ENCODE results near the gene YTHDF2.
"Not testable (repeated sequence)": the region's sequence is repeated elsewhere in the genome, so short reads cannot be mapped to it uniquely, and the experiment has no call there.

Gene YTHDF2

GRCh38 chr1:28736450-28737306 is at the start of gene YTHDF2:
YTHDF2 (plus strand) TSS chr1:28736940; CDS start chr1:28737121, 181 bp downstream.
- DNase-seq = peak; percentile 99

- not testable (repeated sequence) for DNase-seq
These were observed 45.1 kb upstream of the YTHDF2 start for GRCh38 chr1:28691627-28692026.

- no peak for DNase-seq
These were observed 33.1 kb upstream of the YTHDF2 start for GRCh38 chr1:28703629-28704028.

GRCh38 chr1:28716336-28716735 is 20.4 kb upstream of the YTHDF2 start:
- DNase-seq = no peak

- no peak for DNase-seq
These were observed 18.6 kb upstream of the YTHDF2 start for GRCh38 chr1:28718166-28718565.

- peak; percentile 62 for DNase-seq
These were observed 18.0 kb upstream of the YTHDF2 start for GRCh38 chr1:28718586-28719331.

GRCh38 chr1:28719332-28719619 is 17.5 kb upstream of the YTHDF2 start:
- no peak for DNase-seq

- peak; percentile 68 for DNase-seq
These were observed 16.4 kb upstream of the YTHDF2 start for GRCh38 chr1:28720376-28720775.

GRCh38 chr1:28721927-28722326 is 14.8 kb upstream of the YTHDF2 start:
- not testable (repeated sequence) for DNase-seq

GRCh38 chr1:28725365-28725764 is 11.4 kb upstream of the YTHDF2 start:
- DNase-seq = not testable (repeated sequence)

- no peak for DNase-seq
These were observed 735 bp upstream of the YTHDF2 start for GRCh38 chr1:28735961-28736449.

- peak; percentile 81 for DNase-seq
These were observed 780 bp downstream of the YTHDF2 start for GRCh38 chr1:28737307-28738132.

GRCh38 chr1:28740118-28740517 is 3.4 kb downstream of the YTHDF2 start:
- DNase-seq = no peak

GRCh38 chr1:28744184-28744583 is 7.4 kb downstream of the YTHDF2 start:
- DNase-seq = no peak

- no peak for DNase-seq
These were observed 9.0 kb downstream of the YTHDF2 start for GRCh38 chr1:28745653-28746173.

GRCh38 chr1:28750330-28750729 is 13.6 kb downstream of the YTHDF2 start:
- DNase-seq = no peak

- DNase-seq = not testable (repeated sequence)
These were observed 14.1 kb downstream of the YTHDF2 start for GRCh38 chr1:28750771-28751294.

- no peak for DNase-seq
These were observed 14.7 kb downstream of the YTHDF2 start for GRCh38 chr1:28751315-28752060.

GRCh38 chr1:28755701-28756100 is 19.0 kb downstream of the YTHDF2 start:
- DNase-seq = no peak

- no peak for DNase-seq
These were observed 20.1 kb downstream of the YTHDF2 start for GRCh38 chr1:28756846-28757245.

GRCh38 chr1:28758420-28758819 is 21.7 kb downstream of the YTHDF2 start:
- no peak for DNase-seq

GRCh38 chr1:28759257-28759656 is 22.5 kb downstream of the YTHDF2 start:
- no peak for DNase-seq
